IMR-90 (cell line): Measurements from ENCODE around the gene RAC2.

ENCODE experiments used
- CTCF ChIP-seq: conservative IDR thresholded peaks from 2 replicates; pipeline ENCODE4 v1.5.1; 2012; ENCODE audit warnings: mild to moderate bottlenecking, low read depth, low read length, improper control_type of control experiment
- RAD21 ChIP-seq: IDR thresholded peaks from 2 replicates; pipeline ENCODE4 v1.6.1; 2012; ENCODE audit warnings: low read length, improper control_type of control experiment

GRCh38 chr22:37258005-37258752 is 14.1 kb upstream of the RAC2 start:
- no peak for TF ChIP-seq CTCF
- TF ChIP-seq RAD21, result no peak
